ENCODE results near the gene PITPNM2.
A peak's percentile ranks its signal among the peaks of the same experiment; 100 is the strongest.
"Not testable (repeated sequence)": the region's sequence is repeated elsewhere in the genome, so short reads cannot be mapped to it uniquely, and the experiment has no call there.

The PITPNM2 gene

GRCh38 chr12:123115409-123116121, 35.3 kb downstream of the PITPNM2 start:
- peak; percentile 79 for DNase-seq

GRCh38 chr12:123114304-123115083, 36.4 kb downstream of the PITPNM2 start:
- no peak for DNase-seq

- DNase-seq = no peak
Observed at GRCh38 chr12:123113026-123113425, 37.9 kb downstream of the PITPNM2 start.

DNA sequence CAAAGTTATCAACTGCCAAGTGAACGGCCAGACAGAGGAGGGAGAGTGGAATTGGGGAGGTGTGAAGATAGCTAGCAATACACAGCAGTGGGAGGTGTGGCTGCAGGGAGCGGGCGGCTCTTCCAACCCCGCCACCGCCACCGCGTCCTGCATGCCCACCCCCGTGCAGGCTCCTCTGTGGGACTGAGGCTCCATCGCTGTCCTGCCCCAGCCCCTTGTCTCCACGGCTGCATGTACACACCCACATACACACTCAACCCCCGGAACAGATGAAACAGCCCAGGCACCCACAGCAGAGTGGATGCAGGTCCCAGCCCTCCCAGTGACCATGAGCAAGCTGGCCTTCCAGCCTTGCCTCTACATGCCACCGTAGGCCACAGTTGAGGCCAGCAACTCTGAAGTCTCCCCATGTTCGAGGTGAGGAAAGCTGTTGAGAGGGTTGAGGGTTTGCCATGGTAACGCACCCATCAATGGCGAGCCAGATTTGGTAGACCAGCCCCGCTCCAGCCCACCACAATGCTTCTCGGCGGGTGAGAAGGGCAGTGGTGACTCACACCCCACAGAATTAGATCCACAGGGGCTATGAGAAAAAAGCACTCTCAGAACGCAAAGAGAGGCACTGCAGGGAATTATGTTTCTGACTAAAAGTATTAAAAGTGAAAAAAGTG, 39.3 kb downstream of the PITPNM2 start:
- DNase-seq = no peak

- DNase-seq = no peak
Observed at GRCh38 chr12:123109319-123109772, 41.5 kb downstream of the PITPNM2 start.

- no peak for DNase-seq
Observed at GRCh38 chr12:123108682-123109066, 42.2 kb downstream of the PITPNM2 start.

GRCh38 chr12:123107926-123108681, 42.8 kb downstream of the PITPNM2 start:
- no peak for DNase-seq

- DNase-seq = no peak
Observed at GRCh38 chr12:123106640-123107359, 44.1 kb downstream of the PITPNM2 start.

DNA sequence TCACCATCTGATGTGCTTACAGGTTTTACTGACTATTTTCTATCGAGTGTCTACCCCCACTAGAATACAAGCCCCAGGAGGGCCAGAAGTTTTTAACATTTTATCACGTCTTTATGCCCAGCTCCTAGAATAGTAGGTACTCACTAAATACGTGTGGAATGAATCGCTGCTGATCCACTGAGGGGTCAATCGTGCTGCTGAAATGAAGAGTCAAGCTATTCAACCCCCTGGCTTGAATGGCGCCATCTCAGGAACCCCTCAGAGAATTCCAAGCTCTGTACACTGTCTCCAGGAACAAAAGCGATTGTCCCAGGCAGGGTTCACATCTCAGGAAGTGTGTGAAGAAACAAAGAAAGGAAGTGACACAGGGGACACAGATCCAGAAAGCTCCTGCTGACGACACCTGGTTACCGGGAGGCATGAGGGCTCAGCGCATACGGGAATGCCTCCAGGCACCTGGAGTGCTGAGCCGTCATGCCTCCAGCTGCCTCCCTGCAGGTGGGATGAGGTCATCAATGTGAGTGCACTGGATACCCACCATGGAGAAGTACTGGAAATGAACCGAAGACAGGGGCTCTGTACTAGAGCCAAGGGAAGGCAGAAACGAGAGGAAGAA, 45.6 kb downstream of the PITPNM2 start:
- DNase-seq = no peak

DNA sequence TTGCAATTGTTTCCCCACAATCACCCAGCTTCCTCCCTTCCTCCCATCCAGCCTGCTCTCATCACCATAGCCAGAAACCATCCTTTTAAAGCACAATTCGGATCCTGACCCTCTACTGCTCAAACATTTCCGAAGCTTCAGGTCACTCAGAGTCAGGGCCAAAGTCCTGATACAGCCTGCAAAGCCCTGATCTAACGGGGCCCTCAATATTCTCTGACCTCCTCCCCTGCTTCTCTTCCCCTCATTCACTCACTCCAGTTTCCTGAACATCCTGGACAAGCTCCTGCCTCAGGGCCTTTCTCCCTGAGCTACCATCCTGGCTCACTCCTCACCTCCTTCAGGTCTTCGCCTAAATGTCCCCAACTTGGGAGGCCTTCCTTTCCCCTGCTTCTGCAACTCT, 46.1 kb downstream of the PITPNM2 start:
- DNase-seq = no peak

- not testable (repeated sequence) for DNase-seq
Observed at GRCh38 chr12:123104094-123104493, 46.8 kb downstream of the PITPNM2 start.

DNA sequence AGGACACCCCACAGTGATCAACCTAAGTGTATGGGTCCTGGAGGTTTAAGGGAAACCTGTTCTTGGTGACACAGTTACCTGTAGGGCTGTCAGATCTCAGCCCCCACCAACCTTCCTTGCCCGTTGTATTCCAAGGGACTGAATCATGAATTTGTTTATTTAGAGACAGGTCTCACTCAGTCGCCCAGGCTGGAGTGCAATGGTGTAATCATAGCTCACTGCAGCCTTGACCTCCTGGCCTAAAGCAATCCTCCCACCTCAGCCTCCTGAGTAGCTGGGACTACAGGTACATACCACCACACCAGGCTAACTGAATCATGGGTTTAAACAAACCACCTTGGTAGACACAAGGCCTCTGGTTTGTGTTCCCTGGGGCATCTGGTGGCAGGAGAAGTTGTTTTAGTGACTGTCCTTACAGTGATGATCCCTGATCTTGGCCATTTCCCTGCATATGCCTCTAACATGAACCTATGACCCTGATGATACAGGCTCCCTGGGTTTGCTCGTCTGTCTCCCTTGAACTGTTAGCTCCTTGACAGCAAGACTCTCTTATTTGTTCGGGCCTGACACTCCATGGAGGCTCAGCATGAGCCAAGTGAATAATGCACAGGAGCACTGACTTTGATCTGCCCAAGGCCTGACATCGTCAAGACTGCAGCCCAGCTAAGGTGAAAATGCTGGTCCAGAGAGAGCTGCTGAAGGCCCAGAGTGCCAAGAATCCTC, 47.9 kb downstream of the PITPNM2 start:
- DNase-seq = no peak

GRCh38 chr12:123102366-123102765, 48.5 kb downstream of the PITPNM2 start:
- DNase-seq = no peak

GRCh38 chr12:123101526-123101925, 49.4 kb downstream of the PITPNM2 start:
- DNase-seq = no peak

Measured in EL (cell line).